ENCODE results near the gene PTTG1IP. TPM values are rescaled to one million over a fixed set of nuclear protein-coding genes. Genes with fewer than 3 reads are reported as not detected.

PTTG1IP gene
- total RNA-seq, 6 experiments from 2014 or later, result 54.3 to 195 (median 140) TPM

DNA sequence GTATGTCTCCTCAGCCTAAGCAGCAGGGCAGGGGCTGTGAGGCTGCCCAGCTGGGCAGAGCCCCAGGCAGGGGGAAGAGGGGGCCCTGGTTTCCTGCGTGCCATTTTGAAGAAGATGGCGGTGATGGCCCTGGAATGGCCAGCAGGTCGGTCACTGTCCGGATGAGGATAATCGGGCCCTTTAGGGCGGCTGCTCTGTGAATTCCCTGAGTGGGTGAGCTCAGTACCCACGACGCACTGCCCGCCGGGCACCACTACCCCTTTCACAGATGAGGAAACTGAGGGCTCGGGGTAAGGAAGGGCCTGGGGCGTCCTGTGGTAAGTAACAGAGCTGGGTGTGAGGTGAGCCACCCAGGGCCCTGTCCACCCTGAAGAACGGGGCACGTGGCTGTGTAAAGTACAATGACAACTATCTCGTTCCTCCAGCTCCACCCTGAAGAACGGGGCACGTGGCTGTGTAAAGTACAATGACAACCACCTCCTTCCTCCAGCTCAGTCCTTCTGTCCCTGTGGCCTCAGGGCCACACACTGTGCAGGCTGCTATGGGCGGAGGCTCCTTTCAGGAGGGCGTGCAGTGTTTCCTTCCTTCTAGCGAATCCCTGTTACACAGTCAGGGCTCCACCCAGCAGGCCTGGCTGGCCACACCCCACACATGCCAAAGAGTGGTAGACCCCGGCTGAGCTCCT lies 24.0 kb upstream of the PTTG1IP start:
- TF ChIP-seq POLR2A (IDR thresholded peaks at IDR 0.05), result no peak
- TF ChIP-seq, protein P1, sequence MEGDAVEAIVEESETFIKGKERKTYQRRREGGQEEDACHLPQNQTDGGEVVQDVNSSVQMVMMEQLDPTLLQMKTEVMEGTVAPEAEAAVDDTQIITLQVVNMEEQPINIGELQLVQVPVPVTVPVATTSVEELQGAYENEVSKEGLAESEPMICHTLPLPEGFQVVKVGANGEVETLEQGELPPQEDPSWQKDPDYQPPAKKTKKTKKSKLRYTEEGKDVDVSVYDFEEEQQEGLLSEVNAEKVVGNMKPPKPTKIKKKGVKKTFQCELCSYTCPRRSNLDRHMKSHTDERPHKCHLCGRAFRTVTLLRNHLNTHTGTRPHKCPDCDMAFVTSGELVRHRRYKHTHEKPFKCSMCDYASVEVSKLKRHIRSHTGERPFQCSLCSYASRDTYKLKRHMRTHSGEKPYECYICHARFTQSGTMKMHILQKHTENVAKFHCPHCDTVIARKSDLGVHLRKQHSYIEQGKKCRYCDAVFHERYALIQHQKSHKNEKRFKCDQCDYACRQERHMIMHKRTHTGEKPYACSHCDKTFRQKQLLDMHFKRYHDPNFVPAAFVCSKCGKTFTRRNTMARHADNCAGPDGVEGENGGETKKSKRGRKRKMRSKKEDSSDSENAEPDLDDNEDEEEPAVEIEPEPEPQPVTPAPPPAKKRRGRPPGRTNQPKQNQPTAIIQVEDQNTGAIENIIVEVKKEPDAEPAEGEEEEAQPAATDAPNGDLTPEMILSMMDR (IDR thresholded peaks at IDR 0.05), result no peak
- peaks cover 0 to 7% (median 2%) of the 10 kb centered on the region in 4 donors for H3K4me1 ChIP-seq
- 100% methylated on average over 2 of the region's 21 CpGs for WGBS (ENCODE audit: insufficient coverage, low coverage, low lambda C conversion rate, missing lambda C conversion rate)
- H3K36me3 ChIP-seq, result no peaks in the 10 kb centered on the region
- no peak overlapping the region for H3K4me3 ChIP-seq
- DNase-seq, result peak in 1 of 3 donors; percentile 21
- ATAC-seq, result peak; percentile 7 to 36 (median 13)
- H3K27me3 ChIP-seq, result no peaks in the 10 kb centered on the region
- intact Hi-C loops (cut with DNase I), result no loop called here
- no peaks in the 10 kb centered on the region for H3K9me3 ChIP-seq
- H3K27ac ChIP-seq, result no peak overlapping the region

DNA sequence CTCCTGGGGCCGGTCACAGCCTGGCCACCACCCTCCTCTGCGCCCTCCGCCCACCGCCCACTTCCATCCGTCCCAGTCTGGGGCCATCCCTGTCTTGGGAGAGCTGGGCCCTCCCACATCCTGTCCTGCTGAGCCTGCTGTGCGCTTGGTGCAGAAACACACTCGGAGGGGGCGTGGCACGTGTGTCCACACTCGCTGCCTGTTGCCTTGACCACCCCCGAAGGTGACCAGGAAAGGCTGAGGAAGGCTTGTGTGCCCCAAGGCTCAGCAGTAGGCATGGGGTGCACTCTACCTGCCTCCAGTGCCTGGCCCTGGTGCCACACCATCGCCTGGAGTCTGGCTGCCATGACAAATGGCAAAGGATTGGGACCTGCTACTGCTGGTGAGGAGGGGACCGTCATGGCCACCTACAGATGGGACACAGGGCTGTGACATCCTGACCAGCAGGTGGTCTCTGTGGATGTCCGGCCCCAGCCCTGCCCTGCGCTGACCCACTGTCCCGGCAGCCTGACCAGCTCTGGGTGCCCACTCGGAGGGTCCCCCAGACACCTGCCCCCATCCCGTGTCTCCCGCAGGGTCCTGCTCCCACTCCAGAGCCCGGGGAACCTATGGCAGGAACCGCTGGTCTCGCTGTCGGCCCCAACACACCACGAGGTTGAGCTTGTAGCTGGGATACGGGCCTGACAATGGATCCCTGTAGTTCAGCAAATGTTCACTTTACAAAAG lies 23.2 kb upstream of the PTTG1IP start:
- no peak for TF ChIP-seq POLR2A (IDR thresholded peaks at IDR 0.05)
- WGBS (ENCODE audit: insufficient coverage, low coverage, low lambda C conversion rate, missing lambda C conversion rate), result 69% methylated on average over 4 of the region's 25 CpGs
- DNase-seq (peak in 2 of 3 donors; percentile 24 to 57), ATAC-seq (no peak)
- Histone ChIP-seq H3K36me3 (no peaks in the 10 kb centered on the region), H3K27me3 (no peaks in the 10 kb centered on the region), H3K4me3 (no peak overlapping the region), H3K27ac (no peak overlapping the region), H3K9me3 (no peaks in the 10 kb centered on the region), H3K4me1 (peaks cover 0 to 7% (median 2%) of the 10 kb centered on the region in 4 donors)
- intact Hi-C loops (cut with DNase I), result no loop called here

DNA sequence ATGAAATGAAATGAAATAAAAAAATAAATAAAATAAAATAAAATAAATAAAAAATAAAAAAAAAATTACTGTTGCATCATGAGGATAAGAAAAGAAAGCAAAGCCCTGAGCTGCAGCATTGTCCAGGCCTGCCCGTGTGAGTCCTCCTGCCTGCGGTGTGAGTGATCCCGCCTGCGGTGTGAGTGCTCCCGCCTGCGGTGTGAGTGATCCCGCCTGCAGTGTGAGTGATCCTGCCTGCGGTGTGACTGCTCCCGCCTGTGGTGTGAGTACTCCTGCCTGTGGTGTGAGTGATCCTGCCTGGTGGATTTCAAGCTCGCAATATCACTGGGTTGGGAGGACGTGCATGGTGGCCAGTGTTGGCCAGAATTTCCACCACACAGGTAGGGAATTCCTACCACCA lies 22.4 kb upstream of the PTTG1IP start:
- no peak for TF ChIP-seq POLR2A (IDR thresholded peaks at IDR 0.05)
- TF ChIP-seq, protein P1 (IDR thresholded peaks at IDR 0.05), result no peak
- no CpG with 5 or more reads among the region's 11 CpGs for WGBS (ENCODE audit: insufficient coverage, low coverage, low lambda C conversion rate, missing lambda C conversion rate)
- peak in 2 of 3 donors; percentile 16 to 48 for DNase-seq
- intact Hi-C loops (cut with DNase I), result no loop called here
- Histone ChIP-seq H3K4me3 (no peak overlapping the region), H3K27ac (no peak overlapping the region), H3K36me3 (no peaks in the 10 kb centered on the region), H3K27me3 (no peaks in the 10 kb centered on the region), H3K4me1 (peaks cover 0 to 7% (median 2%) of the 10 kb centered on the region in 4 donors), H3K9me3 (no peaks in the 10 kb centered on the region)
- no peak for ATAC-seq

DNA sequence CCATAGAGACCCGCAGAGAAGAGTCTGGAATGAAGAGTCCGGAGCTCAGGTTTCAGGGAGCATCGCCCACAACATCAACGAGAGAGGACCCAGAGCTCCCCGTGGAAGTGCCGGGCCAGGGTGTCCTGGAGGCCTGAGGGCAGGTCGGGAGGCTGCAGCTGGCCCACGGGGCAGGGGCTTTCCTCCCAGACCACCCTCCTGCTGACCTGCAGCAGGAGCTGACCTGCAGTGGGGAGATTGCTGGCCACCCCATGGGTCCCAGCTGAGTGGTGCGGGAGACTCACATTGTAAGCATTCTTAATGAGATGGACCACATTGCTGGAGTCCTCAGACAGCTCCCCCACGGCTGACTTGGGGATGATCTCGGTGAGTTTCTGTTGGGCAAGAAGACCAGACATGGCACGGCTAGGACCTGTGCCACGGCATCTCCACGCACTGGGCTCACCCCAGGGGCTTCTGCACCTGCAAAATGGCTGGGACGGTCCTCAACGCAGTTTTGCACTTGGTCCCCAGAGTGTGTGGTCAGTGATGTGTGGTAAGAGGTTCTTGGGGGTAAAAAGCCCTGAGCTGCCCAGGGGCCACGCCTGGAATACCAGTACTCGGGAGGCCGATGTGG lies 21.3 kb upstream of the PTTG1IP start:
- TF ChIP-seq POLR2A (IDR thresholded peaks at IDR 0.05), result no peak
- TF ChIP-seq, protein P1 (IDR thresholded peaks at IDR 0.05), result no peak
- intact Hi-C loops (cut with DNase I), result loop anchor here in 1 of 2 donors (5.0 kb wide), 1 partner anchor 38 kb away; no protein-coding TSS in a partner anchor
- peak in 2 of 3 donors; percentile 12 to 50 for DNase-seq

More for the DNA sequence above, 21.3 kb upstream of the PTTG1IP start:
- Histone ChIP-seq H3K27ac (no peak overlapping the region), H3K36me3 (no peaks in the 10 kb centered on the region), H3K27me3 (no peaks in the 10 kb centered on the region), H3K4me1 (peaks cover 0 to 7% (median 2%) of the 10 kb centered on the region in 4 donors), H3K9me3 (no peaks in the 10 kb centered on the region), H3K4me3 (no peak overlapping the region)
- 83% methylated on average over 9 of the region's 19 CpGs for WGBS (ENCODE audit: insufficient coverage, low coverage, low lambda C conversion rate, missing lambda C conversion rate)
- ATAC-seq, result no peak
